Esophagus squamous epithelium (tissue), 4 donors: ENCODE data around the gene PTPRN2.

ENCODE experiments used
- POLR2A ChIP-seq, 4 donors: fragments of 450-650 bp; IDR thresholded peaks; one replicate each; pipeline ENCODE4 v1.6.1; 2017; ENCODE audit warnings: antibody characterized with exemption in 4 of 4, mild to moderate bottlenecking in 4 of 4, moderate library complexity in 3 of 4
- TF ChIP-seq, protein P1 (sequence below), 6 experiments: fragments of 450-650 bp in 4 of 6; fragments of 200-600 bp in 2 of 6; sonication (generic) in 2 of 6; IDR thresholded peaks; one replicate each; pipeline ENCODE4 v1.5.1; 2016 to 2019; ENCODE audit warnings: antibody characterized with exemption in 6 of 6, mild to moderate bottlenecking in 4 of 6, moderate library complexity in 4 of 6

DNA sequence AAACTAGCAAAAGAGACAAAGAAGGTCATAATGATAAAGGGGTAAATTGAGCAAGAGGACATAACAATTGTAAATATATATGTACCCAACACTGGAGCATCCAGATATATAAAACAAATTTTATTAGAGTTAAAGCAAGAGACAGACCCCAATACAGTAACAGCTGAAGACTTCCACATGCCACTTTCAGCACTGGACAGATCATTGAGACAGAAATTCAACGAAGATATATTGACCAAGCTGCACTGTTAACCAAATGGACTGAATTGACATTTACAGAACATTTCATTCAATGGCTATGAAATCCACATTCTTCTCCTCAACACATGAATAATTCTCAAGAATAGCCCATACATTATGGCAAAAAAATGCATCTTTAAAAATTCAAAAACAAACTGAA lies 378.2 kb downstream of the PTPRN2 start:
- TF ChIP-seq, protein P1, sequence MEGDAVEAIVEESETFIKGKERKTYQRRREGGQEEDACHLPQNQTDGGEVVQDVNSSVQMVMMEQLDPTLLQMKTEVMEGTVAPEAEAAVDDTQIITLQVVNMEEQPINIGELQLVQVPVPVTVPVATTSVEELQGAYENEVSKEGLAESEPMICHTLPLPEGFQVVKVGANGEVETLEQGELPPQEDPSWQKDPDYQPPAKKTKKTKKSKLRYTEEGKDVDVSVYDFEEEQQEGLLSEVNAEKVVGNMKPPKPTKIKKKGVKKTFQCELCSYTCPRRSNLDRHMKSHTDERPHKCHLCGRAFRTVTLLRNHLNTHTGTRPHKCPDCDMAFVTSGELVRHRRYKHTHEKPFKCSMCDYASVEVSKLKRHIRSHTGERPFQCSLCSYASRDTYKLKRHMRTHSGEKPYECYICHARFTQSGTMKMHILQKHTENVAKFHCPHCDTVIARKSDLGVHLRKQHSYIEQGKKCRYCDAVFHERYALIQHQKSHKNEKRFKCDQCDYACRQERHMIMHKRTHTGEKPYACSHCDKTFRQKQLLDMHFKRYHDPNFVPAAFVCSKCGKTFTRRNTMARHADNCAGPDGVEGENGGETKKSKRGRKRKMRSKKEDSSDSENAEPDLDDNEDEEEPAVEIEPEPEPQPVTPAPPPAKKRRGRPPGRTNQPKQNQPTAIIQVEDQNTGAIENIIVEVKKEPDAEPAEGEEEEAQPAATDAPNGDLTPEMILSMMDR (IDR thresholded peaks at IDR 0.05), result no peak
- TF ChIP-seq POLR2A (IDR thresholded peaks at IDR 0.05), result no peak
